ENCODE data around the gene NUBP2. TPM values are rescaled to one million over a fixed set of nuclear protein-coding genes. Genes with fewer than 3 reads are reported as not detected.

Gene NUBP2
- total RNA-seq, 1 donor, result 56.1 TPM

DNA sequence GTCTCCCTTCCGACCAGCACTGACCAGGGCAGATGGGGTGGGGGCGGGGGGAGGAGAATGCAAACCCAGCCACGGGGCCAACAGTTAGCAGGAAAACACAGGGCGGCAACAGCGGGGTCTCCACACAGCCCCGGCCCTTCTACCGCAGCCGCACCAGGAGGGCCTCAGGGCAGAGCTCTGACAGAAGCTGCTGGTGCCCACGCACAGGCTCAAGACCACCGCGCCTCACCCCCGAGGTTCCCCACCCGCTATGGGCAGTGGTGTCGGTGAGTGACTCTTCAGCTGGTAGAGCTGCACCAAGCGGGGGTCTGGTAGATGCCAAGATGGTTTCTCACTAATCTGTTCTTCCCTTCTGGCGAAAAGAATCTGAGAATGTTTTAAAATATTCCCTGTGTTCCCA, 27.8 kb downstream of the NUBP2 start:
- H3K27me3 ChIP-seq (ENCODE audit: insufficient read depth, low read length), result no peaks in the 10 kb centered on the region
- H3K27ac ChIP-seq (ENCODE audit: low read depth, low read length), result no peak overlapping the region
- no peaks in the 10 kb centered on the region for H3K79me2 ChIP-seq (ENCODE audit: insufficient read depth, low read length)
- H3K4me1 ChIP-seq (ENCODE audit: insufficient read depth, low read length), result peaks cover 3% of the 10 kb centered on the region
- no peak for DNase-seq (ENCODE audit: insufficient read length, low spot score, missing footprints)
- no peaks in the 10 kb centered on the region for H4K20me1 ChIP-seq (ENCODE audit: insufficient read depth, low read length)
- no peaks in the 10 kb centered on the region for H3K9me3 ChIP-seq (ENCODE audit: low read depth, low read length)
- TF ChIP-seq, protein P1, sequence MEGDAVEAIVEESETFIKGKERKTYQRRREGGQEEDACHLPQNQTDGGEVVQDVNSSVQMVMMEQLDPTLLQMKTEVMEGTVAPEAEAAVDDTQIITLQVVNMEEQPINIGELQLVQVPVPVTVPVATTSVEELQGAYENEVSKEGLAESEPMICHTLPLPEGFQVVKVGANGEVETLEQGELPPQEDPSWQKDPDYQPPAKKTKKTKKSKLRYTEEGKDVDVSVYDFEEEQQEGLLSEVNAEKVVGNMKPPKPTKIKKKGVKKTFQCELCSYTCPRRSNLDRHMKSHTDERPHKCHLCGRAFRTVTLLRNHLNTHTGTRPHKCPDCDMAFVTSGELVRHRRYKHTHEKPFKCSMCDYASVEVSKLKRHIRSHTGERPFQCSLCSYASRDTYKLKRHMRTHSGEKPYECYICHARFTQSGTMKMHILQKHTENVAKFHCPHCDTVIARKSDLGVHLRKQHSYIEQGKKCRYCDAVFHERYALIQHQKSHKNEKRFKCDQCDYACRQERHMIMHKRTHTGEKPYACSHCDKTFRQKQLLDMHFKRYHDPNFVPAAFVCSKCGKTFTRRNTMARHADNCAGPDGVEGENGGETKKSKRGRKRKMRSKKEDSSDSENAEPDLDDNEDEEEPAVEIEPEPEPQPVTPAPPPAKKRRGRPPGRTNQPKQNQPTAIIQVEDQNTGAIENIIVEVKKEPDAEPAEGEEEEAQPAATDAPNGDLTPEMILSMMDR (IDR thresholded peaks at IDR 0.05; ENCODE audit: extremely low read depth, low read depth, low read length), result no peak
- H3K36me3 ChIP-seq (ENCODE audit: insufficient read depth, low read length), result peaks cover 19% of the 10 kb centered on the region
- no peak overlapping the region for H3K4me2 ChIP-seq (ENCODE audit: insufficient read depth, low read length)
- no peak overlapping the region for H2AFZ ChIP-seq (ENCODE audit: low read length)
- no peak overlapping the region for H3K4me3 ChIP-seq (ENCODE audit: insufficient read depth, low read length)

DNA sequence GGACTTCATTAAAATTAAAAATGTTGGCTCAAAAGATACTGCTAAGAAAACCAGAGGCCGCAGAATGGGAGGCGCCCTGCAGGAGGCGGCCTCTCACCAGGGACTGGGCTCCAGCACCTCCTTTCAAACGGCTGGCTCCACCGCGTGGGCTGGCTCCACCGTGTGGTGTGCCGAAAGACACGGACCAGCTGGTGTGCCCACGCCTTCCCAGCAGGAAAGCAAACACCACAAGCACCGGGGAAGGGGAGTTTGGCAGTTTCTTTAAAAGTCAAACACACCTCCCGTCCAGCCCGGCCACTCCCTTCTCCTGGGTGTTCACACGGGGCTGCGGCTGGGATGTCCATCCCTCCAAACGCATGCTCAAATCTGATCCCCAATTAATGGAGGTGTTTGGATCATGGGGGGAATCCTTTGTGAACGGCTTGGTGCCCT, 30.0 kb downstream of the NUBP2 start:
- H3K36me3 ChIP-seq (ENCODE audit: insufficient read depth, low read length), result peaks cover 25% of the 10 kb centered on the region
- TF ChIP-seq, protein P1 (IDR thresholded peaks at IDR 0.05; ENCODE audit: extremely low read depth, low read depth, low read length), result peak; percentile 52
- no peaks in the 10 kb centered on the region for H3K27me3 ChIP-seq (ENCODE audit: insufficient read depth, low read length)
- H3K27ac ChIP-seq (ENCODE audit: low read depth, low read length), result no peak overlapping the region
- H3K4me2 ChIP-seq (ENCODE audit: insufficient read depth, low read length), result peak overlapping the region; percentile 51
- peak; percentile 98 for DNase-seq (ENCODE audit: insufficient read length, low spot score, missing footprints)
- no peaks in the 10 kb centered on the region for H3K9me3 ChIP-seq (ENCODE audit: low read depth, low read length)
- peak overlapping the region; percentile 69 for H2AFZ ChIP-seq (ENCODE audit: low read length)
- no peaks in the 10 kb centered on the region for H3K79me2 ChIP-seq (ENCODE audit: insufficient read depth, low read length)
- no peaks in the 10 kb centered on the region for H4K20me1 ChIP-seq (ENCODE audit: insufficient read depth, low read length)
- H3K4me3 ChIP-seq (ENCODE audit: insufficient read depth, low read length), result peak overlapping the region; percentile 30
- H3K4me1 ChIP-seq (ENCODE audit: insufficient read depth, low read length), result peaks cover 3% of the 10 kb centered on the region

DNA sequence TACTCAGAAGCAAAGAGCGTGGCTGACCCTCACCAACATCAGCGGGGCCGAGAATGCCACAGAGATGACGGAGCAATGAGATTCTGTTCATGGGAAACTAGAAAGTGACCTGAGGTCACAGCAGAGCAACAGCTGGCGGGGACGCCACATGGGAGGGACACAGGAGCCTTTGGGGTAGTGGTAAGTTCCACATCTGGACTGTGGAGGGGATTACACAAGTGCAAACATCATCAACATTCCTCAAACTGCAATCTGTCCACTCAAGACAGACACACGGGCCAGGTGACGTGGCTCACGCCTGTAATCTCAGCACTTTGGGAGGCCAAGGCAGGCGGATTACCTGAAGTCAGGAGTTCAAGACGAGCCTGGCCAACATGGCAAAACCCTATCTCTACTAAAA, 32.7 kb downstream of the NUBP2 start:
- TF ChIP-seq, protein P1 (IDR thresholded peaks at IDR 0.05; ENCODE audit: extremely low read depth, low read depth, low read length), result no peak
- Histone ChIP-seq H3K36me3 (ENCODE audit: insufficient read depth, low read length) (peaks cover 19% of the 10 kb centered on the region), H4K20me1 (ENCODE audit: insufficient read depth, low read length) (no peaks in the 10 kb centered on the region), H3K4me3 (ENCODE audit: insufficient read depth, low read length) (no peak overlapping the region), H3K27ac (ENCODE audit: low read depth, low read length) (no peak overlapping the region), H3K27me3 (ENCODE audit: insufficient read depth, low read length) (no peaks in the 10 kb centered on the region), H3K4me1 (ENCODE audit: insufficient read depth, low read length) (peaks cover 3% of the 10 kb centered on the region), H3K79me2 (ENCODE audit: insufficient read depth, low read length) (no peaks in the 10 kb centered on the region), H3K9me3 (ENCODE audit: low read depth, low read length) (no peaks in the 10 kb centered on the region), H2AFZ (ENCODE audit: low read length) (no peak overlapping the region), H3K4me2 (ENCODE audit: insufficient read depth, low read length) (no peak overlapping the region)
- DNase-seq (ENCODE audit: insufficient read length, low spot score, missing footprints), result no peak

DNA sequence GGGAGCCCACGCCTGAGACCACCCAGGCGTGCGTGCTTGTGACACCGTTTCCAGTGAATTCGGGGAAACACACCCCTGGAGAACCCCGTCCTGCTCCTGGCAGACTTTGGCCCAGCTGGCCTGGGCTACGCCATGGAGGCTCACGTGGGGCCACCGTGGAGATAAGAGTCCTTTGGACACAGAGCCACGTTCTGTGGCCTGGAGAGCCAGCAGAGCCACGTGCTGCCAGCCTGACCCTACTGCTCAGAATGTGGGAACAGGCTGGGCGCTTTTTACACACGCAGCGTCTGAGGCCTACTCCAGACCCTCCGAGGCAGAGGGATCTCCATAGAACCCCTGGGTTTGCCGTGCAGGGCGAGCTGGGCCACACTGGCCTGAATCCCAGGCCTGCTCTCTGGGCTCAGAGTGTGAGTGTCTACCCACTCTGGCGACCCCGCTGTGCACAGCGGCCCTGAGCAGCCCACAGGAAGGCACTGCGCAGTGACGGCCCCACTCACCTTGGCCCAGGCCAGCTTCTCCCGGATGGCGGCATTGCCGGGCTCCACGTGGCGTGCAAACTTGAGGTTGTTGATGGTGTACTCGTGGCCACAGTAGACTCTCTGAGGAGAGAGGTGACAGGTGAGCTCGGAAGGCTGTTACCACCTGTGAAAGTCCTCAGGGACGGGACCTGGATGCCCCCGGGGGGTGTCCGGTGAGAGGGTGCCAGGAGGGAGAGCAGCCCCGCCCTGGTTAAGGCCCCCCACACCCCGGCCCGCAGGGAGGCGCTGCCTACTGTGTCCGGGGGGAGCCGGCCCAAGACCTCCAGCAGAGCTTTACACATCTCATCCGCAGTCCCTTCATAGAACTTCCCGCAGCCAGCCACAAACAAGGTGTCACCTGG, 33.9 kb downstream of the NUBP2 start:
- Histone ChIP-seq H3K36me3 (ENCODE audit: insufficient read depth, low read length) (peaks cover 17% of the 10 kb centered on the region), H3K4me3 (ENCODE audit: insufficient read depth, low read length) (no peak overlapping the region), H3K4me2 (ENCODE audit: insufficient read depth, low read length) (no peak overlapping the region), H3K27ac (ENCODE audit: low read depth, low read length) (no peak overlapping the region), H3K4me1 (ENCODE audit: insufficient read depth, low read length) (peaks cover 3% of the 10 kb centered on the region), H3K9me3 (ENCODE audit: low read depth, low read length) (no peaks in the 10 kb centered on the region), H2AFZ (ENCODE audit: low read length) (no peak overlapping the region), H3K27me3 (ENCODE audit: insufficient read depth, low read length) (no peaks in the 10 kb centered on the region), H4K20me1 (ENCODE audit: insufficient read depth, low read length) (no peaks in the 10 kb centered on the region), H3K79me2 (ENCODE audit: insufficient read depth, low read length) (peaks cover 2% of the 10 kb centered on the region)
- no peak for DNase-seq (ENCODE audit: insufficient read length, low spot score, missing footprints)
- TF ChIP-seq, protein P1 (IDR thresholded peaks at IDR 0.05; ENCODE audit: extremely low read depth, low read depth, low read length), result no peak

Measured in osteoblast (primary cell).